Fibroblast of pulmonary artery (primary cell): ENCODE data around the gene TCN2.

ENCODE experiments used
- DNase-seq: peaks from one replicate; pipeline ENCODE4 v3.0.0-alpha.2; 2010; ENCODE audit warnings: low read depth
- H3K4me3 ChIP-seq: replicated peaks from 2 replicates; pipeline ENCODE4 v1.5.1; 2011; ENCODE audit warnings: low read depth, mild to moderate bottlenecking, control low read depth, low read length, moderate library complexity
- TF ChIP-seq, protein P1 (sequence below): IDR thresholded peaks from 2 replicates; pipeline ENCODE4 v1.5.1; 2011; ENCODE audit warnings: mild to moderate bottlenecking, control low read depth, low read length, inconsistent platforms; ENCODE audit errors: missing control alignments

The TCN2 gene

DNA sequence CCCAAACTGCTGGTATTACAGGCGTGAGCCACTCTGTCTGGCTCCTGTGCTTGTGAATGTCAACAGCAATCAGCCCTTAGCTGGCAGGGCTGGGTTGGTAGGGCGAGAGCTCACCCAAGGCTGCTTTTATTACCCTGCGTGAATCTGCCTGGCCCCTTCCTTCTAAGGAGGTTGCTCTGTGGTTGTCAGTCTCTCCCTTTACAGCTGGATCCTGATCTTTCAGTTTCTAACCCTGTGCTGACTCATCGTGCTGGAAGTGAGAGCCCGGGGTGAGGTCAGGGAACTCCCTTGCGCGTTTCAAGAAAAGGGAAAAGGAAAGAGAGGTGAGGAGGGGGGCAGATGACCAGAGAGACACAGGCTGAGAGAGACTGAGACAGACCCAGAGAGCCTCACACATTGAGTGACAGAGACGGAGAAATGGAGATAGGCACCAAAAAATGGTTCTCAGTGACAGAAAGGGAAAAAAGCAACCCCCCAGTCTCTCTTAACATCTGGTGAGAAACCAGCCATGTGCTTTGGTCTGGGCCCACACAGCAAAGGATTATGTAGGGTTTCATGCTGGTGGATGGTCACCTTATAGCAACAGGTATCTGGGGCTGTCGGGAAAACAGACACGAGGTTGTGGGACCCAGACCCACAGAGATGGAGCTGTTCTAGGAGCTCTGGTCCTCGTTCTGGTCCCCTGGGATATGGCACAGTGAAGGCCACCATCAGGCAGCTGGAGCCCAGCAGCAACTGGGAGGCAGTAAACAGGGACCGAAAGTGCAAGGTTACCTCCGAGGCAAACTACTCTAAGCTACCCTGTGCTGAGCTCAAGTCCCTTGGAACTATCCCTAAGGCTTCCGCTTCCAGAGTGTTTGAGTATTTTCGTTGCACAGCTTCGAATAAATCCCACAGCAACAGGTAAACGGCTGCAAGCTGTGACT lies 2.5 kb downstream of the TCN2 start:
- TF ChIP-seq, protein P1, sequence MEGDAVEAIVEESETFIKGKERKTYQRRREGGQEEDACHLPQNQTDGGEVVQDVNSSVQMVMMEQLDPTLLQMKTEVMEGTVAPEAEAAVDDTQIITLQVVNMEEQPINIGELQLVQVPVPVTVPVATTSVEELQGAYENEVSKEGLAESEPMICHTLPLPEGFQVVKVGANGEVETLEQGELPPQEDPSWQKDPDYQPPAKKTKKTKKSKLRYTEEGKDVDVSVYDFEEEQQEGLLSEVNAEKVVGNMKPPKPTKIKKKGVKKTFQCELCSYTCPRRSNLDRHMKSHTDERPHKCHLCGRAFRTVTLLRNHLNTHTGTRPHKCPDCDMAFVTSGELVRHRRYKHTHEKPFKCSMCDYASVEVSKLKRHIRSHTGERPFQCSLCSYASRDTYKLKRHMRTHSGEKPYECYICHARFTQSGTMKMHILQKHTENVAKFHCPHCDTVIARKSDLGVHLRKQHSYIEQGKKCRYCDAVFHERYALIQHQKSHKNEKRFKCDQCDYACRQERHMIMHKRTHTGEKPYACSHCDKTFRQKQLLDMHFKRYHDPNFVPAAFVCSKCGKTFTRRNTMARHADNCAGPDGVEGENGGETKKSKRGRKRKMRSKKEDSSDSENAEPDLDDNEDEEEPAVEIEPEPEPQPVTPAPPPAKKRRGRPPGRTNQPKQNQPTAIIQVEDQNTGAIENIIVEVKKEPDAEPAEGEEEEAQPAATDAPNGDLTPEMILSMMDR = no peak
- DNase-seq = peak; percentile 78
- H3K4me3 ChIP-seq = no peak overlapping the region

DNA sequence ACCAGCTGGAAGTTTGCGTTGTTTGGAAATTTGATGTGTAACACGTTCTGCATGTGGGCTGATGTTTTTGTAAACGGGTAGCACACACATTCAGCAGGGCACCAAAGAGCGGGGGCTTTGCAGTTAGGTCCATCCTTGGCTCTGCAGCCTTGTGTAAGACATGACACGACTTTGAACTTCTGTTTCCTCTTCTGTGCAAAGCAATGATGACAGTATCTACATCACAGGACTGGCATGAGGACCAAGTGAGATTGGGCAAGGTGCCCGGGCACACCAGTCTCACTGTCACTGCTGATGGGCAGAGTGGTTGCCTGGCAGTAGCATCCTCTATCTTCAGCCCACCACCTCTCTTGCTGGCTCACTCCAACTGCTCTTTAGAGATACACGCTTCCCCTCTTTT lies 3.3 kb downstream of the TCN2 start:
- H3K4me3 ChIP-seq = no peak overlapping the region
- TF ChIP-seq, protein P1 = no peak
- no peak for DNase-seq

GRCh38 chr22:30611197-30611596 lies 4.2 kb downstream of the TCN2 start:
- TF ChIP-seq, protein P1 = no peak
- DNase-seq = no peak

GRCh38 chr22:30612789-30613188 lies 5.8 kb downstream of the TCN2 start:
- DNase-seq = no peak
- TF ChIP-seq, protein P1 = no peak
- H3K4me3 ChIP-seq = no peak overlapping the region

More at GRCh38 chr22:30611197-30611596, 4.2 kb downstream of the TCN2 start:
- H3K4me3 ChIP-seq = no peak overlapping the region

DNA sequence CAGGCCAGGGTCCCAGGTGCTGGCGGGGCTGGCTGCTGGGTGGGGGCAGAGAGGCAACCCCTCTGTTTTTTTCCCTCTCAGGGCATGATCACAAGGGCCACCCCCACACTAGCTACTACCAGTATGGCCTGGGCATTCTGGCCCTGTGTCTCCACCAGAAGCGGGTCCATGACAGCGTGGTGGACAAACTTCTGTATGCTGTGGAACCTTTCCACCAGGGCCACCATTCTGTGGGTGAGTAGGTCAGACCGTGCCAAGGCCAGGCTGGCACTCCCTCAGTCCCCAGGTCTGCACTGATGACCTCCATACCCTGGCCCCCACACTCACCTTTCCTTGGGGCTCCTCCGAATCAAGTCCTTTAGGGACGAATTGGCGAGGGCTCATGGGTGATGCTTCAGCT lies 7.3 kb downstream of the TCN2 start:
- no peak for DNase-seq
- TF ChIP-seq, protein P1 = no peak
- H3K4me3 ChIP-seq = no peak overlapping the region

DNA sequence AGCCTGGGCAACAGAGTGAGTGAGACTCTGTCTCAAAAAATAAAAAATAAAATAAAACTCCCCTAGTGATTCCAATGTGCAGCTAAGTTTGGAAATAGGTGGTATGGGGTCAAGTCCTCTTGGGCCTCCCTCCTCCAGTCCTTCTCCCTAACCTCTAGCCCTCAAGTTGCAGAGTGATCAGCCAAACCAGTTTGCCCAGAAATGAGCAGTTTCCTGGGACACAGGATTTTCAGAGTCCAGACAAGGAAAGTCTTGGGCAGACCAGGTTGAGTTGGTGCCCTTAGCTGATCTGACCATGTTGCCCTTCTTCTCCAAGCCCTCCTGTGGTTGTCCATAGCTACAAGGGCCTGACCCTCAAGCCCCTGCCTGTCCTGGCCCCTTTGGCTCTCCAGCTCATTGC lies 7.9 kb downstream of the TCN2 start:
- no peak for DNase-seq

More for the DNA sequence above, 7.9 kb downstream of the TCN2 start:
- TF ChIP-seq, protein P1 = no peak
- no peak overlapping the region for H3K4me3 ChIP-seq
